ENCODE data around the gene C16orf96.

The C16orf96 gene

DNA sequence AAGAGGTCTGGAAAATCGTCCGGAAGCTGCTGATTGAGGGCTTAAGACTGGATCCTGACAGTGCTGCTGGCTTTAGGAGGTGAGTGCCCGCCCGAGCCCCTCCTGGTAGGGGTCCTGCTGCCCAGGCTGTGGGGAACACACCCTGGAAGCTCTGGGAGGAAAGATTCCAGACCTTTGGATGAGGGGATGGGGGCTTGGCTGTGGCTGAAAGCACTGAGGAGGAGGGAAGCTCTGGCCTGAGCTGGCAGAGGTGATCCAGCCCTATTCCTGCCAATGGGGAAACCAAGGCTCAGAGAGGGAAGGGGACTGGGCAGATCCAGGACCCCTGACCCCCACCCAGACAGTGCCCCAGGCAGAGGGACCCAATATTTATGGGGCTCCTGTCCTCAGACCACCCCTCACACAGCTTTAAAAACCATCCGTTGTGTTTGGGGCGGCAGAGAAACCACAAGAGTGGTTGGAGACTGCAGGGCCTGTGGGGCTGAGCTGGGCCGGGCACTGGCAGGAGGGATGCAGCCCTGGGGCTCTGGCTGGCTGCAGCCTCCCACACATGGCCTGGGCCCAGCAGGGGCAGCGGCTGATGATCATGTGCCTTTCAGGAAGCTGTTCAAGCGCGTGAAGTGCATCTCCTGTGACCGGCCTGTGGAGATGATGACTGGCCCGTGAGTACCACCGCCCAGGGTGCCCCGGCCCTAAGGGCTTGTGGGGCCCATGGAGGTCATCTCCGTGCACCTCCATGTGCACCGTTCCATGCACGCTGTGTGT, 35.7 kb downstream of the C16orf96 start:
- H3K4me1 ChIP-seq (ENCODE audit: insufficient read depth, low read length): peaks cover 7% of the 10 kb centered on the region; the same call in 1 of the 2 replicates
- H3K9ac ChIP-seq (ENCODE audit: low read depth, low read length): no peak overlapping the region
- H3K36me3 ChIP-seq (ENCODE audit: insufficient read depth, low read depth, low read length): no peaks in the 10 kb centered on the region
- no peak overlapping the region for H3K27ac ChIP-seq (ENCODE audit: low read length)
- no peaks in the 10 kb centered on the region for H3K27me3 ChIP-seq (ENCODE audit: insufficient read depth, low read length)
- no peak overlapping the region for H3K4me3 ChIP-seq (ENCODE audit: low read length)
- H3K9me3 ChIP-seq (ENCODE audit: insufficient read depth, low read depth, low read length): peaks cover 6% of the 10 kb centered on the region; the same call in 1 of the 2 replicates

DNA sequence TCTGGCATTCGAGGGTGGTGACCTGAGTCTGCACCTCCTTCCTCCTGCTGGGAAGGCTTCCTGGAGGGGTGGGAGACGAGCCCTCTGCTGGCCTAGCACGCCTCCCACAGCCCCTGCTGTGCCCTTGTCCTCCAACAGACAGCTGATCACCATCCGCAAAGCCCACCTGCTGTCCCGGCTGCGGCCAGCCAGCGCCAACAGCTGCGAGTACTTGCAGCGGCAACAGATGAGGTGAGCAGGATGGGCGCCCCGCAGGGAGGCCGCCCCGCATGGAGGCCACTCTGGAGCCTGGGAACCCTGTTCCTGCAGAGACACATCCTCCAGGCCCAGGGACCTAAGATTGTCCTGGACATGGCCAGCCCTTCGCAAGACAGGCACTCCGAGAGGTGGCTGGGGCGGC, 36.9 kb downstream of the C16orf96 start:
- Histone ChIP-seq H3K4me1 (ENCODE audit: insufficient read depth, low read length) (peaks cover 7% of the 10 kb centered on the region; the same call in 1 of the 2 replicates), H3K4me3 (ENCODE audit: low read length) (no peak overlapping the region), H3K9me3 (ENCODE audit: insufficient read depth, low read depth, low read length) (peaks cover 4% of the 10 kb centered on the region; the same call in 1 of the 2 replicates), H3K9ac (ENCODE audit: low read depth, low read length) (no peak overlapping the region), H3K27ac (ENCODE audit: low read length) (no peak overlapping the region), H3K27me3 (ENCODE audit: insufficient read depth, low read length) (no peaks in the 10 kb centered on the region), H3K36me3 (ENCODE audit: insufficient read depth, low read depth, low read length) (no peaks in the 10 kb centered on the region)

DNA sequence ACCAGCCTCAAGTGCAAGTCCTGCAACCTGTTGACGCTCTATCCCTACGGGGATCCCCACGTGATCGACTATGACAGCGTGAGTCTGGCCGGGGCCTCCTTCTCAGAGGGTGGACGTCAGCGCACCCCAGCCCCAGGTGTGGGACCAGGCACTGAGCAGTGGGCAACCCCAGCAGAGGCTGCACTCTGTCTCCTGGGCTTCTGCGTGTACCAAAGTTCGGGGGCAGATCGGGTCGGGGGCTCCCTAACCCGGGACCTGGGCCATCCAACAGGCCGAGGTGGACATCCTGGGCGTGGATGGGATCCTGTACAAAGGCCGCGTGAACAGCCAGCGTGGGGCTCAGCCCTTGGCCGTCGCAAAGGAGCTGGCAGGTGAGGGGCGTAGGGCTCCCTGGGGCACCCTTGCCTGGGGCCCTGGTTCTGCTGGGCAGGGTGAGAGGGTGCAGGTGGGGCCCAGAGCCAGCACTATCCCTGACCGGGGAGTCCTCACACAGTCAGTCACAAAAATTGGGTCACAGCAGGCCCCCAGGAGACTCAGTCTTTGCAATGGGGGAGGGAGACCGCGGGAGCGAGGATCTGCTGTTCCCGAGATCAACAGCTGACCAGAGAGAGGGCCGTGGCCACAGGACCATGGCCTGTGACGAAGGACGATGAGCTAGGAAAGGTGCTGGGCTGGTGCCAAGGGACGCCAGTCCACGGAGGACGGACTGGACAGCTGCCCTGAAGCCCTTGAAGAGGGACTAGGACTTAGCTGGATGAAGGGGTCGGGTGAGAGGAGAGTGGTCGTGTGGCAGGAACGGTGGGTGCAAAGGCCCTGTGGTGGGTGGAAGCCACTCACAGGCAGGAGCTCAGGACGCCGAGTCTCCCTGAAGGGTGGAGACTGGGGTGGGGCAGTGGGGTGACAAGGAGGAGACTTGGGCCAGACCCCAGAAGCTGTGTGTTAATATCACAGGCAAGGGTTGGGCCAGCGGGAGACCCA, 38.6 kb downstream of the C16orf96 start:
- H3K4me1 ChIP-seq (ENCODE audit: insufficient read depth, low read length): peaks cover 7% of the 10 kb centered on the region; the same call in 1 of the 2 replicates
- H3K36me3 ChIP-seq (ENCODE audit: insufficient read depth, low read depth, low read length): no peaks in the 10 kb centered on the region
- no peaks in the 10 kb centered on the region for H3K9me3 ChIP-seq (ENCODE audit: insufficient read depth, low read depth, low read length)
- H3K9ac ChIP-seq (ENCODE audit: low read depth, low read length): no peak overlapping the region
- H3K4me3 ChIP-seq (ENCODE audit: low read length): no peak overlapping the region
- no peak overlapping the region for H3K27ac ChIP-seq (ENCODE audit: low read length)
- no peaks in the 10 kb centered on the region for H3K27me3 ChIP-seq (ENCODE audit: insufficient read depth, low read length)

DNA sequence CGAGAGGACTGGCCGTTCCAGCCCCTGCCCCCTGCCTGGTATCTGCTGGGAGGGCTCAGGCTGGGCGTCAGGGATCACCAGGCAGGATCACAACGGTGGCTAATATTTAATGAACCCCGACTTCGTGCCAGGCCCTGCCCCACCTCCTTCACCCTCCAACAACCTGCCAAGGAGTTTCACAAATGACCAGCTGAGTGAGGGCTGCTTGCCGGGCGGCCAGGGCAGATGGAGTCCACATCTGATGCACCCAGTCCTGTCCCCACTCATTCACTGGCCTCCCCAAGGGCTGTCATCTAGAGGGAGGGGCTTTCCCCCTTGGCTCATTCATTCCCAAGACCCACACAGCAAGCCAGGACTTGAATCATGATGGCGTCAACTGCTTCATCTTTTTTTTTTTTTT, 41.0 kb downstream of the C16orf96 start:
- Histone ChIP-seq H3K4me1 (ENCODE audit: insufficient read depth, low read length) (peaks cover 7% of the 10 kb centered on the region; the same call in 1 of the 2 replicates), H3K9me3 (ENCODE audit: insufficient read depth, low read depth, low read length) (no peaks in the 10 kb centered on the region), H3K27me3 (ENCODE audit: insufficient read depth, low read length) (no peaks in the 10 kb centered on the region), H3K27ac (ENCODE audit: low read length) (no peak overlapping the region), H3K9ac (ENCODE audit: low read depth, low read length) (no peak overlapping the region), H3K36me3 (ENCODE audit: insufficient read depth, low read depth, low read length) (no peaks in the 10 kb centered on the region), H3K4me3 (ENCODE audit: low read length) (no peak overlapping the region)

DNA sequence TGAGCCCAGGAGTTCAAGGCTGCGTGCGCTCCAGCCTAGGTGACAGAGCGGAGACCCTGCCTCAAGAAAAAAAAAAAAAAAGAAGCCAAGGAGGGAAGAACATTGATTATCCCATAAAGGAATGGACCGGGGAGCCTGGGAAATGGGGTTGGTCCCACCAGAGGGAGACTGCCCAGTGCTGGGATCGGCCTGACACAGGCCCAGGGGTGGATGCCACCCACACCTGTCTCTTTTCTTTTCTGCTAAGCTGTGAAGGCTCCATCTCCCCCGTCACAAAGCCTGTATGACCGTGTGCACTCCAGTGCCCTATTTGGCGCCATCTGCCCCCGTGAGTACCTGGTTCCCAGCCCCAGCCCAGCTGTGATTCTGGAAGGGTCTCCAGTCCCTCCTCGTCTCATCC, 42.9 kb downstream of the C16orf96 start:
- Histone ChIP-seq H3K36me3 (ENCODE audit: insufficient read depth, low read depth, low read length) (no peaks in the 10 kb centered on the region), H3K27ac (ENCODE audit: low read length) (no peak overlapping the region), H3K4me3 (ENCODE audit: low read length) (no peak overlapping the region), H3K9ac (ENCODE audit: low read depth, low read length) (no peak overlapping the region), H3K9me3 (ENCODE audit: insufficient read depth, low read depth, low read length) (no peaks in the 10 kb centered on the region), H3K4me1 (ENCODE audit: insufficient read depth, low read length) (no peaks in the 10 kb centered on the region), H3K27me3 (ENCODE audit: insufficient read depth, low read length) (no peaks in the 10 kb centered on the region)

DNA sequence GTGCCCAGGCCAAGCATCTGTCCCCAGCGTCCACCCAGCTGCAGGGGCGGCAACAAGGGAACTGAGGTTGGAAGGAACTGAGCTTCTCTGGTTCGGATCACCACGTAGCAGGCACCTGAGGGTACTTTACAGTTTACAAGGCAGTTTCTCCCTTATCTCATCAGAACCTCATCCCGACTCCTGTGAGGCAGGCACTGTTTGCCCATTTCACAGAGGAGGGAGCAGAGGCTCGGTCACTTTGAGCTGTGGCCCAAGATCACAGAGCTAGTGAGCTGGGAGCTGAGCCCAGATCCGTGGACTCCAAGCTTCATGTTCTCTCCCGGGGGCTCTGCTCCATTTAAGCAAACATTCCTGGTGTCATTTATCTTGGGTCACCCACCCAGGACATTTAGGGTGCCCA, 43.4 kb downstream of the C16orf96 start:
- Histone ChIP-seq H3K27ac (ENCODE audit: low read length) (no peak overlapping the region), H3K36me3 (ENCODE audit: insufficient read depth, low read depth, low read length) (no peaks in the 10 kb centered on the region), H3K9ac (ENCODE audit: low read depth, low read length) (no peak overlapping the region), H3K9me3 (ENCODE audit: insufficient read depth, low read depth, low read length) (no peaks in the 10 kb centered on the region), H3K27me3 (ENCODE audit: insufficient read depth, low read length) (no peaks in the 10 kb centered on the region), H3K4me3 (ENCODE audit: low read length) (no peak overlapping the region), H3K4me1 (ENCODE audit: insufficient read depth, low read length) (no peaks in the 10 kb centered on the region)

DNA sequence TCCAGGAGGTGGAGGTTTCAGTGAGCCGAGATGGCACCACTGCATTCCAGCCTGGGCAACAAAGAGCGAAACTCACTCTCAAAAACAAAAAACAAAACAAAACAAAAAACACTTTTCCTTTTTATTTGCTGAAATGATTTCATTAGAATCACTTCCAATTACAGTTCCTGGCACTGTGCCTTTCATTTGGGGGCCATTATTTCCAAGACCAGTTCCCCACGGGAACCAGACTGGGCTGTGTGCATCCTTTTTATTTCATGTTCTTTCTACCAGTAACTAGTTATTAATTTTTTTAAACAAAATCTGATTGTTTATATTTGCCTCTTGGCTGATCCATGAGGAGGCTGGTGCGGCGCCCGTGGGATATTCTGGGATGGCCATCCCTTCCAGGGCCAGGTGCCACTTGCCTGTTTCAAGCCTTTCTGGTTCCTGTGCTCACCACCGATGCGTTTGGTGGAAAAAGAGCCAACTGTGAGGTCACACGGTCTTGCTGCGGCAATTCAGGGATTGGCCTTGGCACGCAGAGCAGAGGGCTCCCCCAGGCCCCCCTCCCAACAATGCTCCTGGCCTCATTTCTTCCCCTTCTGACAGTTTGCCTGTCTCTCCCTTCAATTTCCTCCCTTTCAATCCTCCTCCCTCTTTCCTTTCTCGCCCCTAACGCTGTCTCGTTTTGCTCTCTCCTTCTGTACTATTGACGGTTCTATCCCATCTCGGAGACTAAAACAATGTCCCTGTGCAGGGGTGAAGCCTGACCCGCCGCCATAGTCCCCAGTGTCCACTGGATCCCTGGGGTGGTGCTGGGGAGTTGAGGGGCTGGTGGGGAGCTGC, 45.1 kb downstream of the C16orf96 start:
- no peaks in the 10 kb centered on the region for H3K9me3 ChIP-seq (ENCODE audit: insufficient read depth, low read depth, low read length)
- no peaks in the 10 kb centered on the region for H3K36me3 ChIP-seq (ENCODE audit: insufficient read depth, low read depth, low read length)
- H3K9ac ChIP-seq (ENCODE audit: low read depth, low read length): no peak overlapping the region
- no peaks in the 10 kb centered on the region for H3K4me1 ChIP-seq (ENCODE audit: insufficient read depth, low read length)
- no peaks in the 10 kb centered on the region for H3K27me3 ChIP-seq (ENCODE audit: insufficient read depth, low read length)
- no peak overlapping the region for H3K27ac ChIP-seq (ENCODE audit: low read length)
- H3K4me3 ChIP-seq (ENCODE audit: low read length): no peak overlapping the region

DNA sequence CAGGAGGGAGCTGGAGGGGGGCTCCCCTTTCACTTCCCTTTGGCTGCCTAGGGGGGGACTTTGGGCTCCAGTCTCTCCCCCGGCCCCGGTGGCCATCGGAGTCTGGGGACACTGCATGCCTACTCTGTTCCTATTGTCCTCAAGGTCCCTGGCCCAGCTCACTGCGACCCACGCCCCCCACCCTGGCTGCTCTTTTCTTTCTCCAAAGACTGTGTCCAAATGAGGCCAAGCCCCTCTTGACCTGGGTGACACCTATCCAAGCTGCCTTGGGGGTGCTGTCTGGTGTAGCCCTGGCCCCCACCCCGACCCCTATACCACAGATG, 45.7 kb downstream of the C16orf96 start:
- no peaks in the 10 kb centered on the region for H3K4me1 ChIP-seq (ENCODE audit: insufficient read depth, low read length)
- no peaks in the 10 kb centered on the region for H3K9me3 ChIP-seq (ENCODE audit: insufficient read depth, low read depth, low read length)
- no peaks in the 10 kb centered on the region for H3K27me3 ChIP-seq (ENCODE audit: insufficient read depth, low read length)
- H3K27ac ChIP-seq (ENCODE audit: low read length): no peak overlapping the region
- no peaks in the 10 kb centered on the region for H3K36me3 ChIP-seq (ENCODE audit: insufficient read depth, low read depth, low read length)
- no peak overlapping the region for H3K9ac ChIP-seq (ENCODE audit: low read depth, low read length)
- H3K4me3 ChIP-seq (ENCODE audit: low read length): no peak overlapping the region

DNA sequence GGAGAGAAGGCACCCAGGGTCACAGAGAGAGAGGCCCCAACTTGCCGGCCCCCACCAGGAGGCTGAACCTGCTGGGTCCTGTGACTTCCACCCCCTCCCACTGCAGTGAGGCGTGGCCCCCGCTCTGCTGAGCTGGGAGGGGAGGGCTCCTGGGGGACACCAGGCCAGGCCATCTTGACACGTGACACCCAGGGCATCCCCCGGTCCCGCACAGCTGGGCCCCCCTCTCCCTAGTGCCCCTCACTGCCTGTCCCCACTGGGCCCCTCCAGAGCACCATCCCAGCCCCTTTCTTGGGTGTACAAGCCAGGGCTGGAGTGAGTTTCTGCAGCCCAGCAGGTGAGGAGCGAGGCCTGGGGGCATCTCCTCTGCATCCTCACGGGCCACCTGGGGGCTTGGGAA, 46.2 kb downstream of the C16orf96 start:
- Histone ChIP-seq H3K27me3 (ENCODE audit: insufficient read depth, low read length) (no peaks in the 10 kb centered on the region), H3K9ac (ENCODE audit: low read depth, low read length) (no peak overlapping the region), H3K4me3 (ENCODE audit: low read length) (no peak overlapping the region), H3K4me1 (ENCODE audit: insufficient read depth, low read length) (no peaks in the 10 kb centered on the region), H3K9me3 (ENCODE audit: insufficient read depth, low read depth, low read length) (no peaks in the 10 kb centered on the region), H3K36me3 (ENCODE audit: insufficient read depth, low read depth, low read length) (0 out of 2 replicates have a peak, but pooled peaks cover 4% of the 10 kb centered on the region), H3K27ac (ENCODE audit: low read length) (no peak overlapping the region)

DNA sequence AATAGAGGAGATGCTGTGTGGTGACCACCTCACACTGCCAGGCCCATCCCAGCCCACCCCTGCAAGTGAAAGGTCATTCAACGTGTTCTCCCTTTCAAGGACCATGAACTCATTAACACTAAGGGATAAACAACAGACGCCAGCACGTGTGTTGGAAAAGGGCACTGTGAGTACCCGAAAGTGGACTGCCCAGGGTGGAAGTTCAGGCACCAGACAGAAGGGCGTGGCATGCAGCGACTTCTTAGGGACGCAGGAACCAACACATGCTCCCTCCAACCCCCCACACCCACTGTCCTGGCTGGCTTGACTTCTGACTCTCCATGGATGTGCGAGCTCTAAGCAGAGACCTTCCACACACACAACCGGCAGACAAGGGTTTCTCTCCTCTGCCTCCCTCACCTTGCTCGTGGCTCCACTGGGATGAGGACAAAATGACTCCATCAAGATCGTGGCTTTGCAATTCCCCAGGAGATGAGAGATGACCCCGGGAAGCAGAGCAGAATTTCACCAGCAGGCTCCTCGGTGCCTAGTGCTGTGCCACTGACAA, 47.6 kb downstream of the C16orf96 start:
- Histone ChIP-seq H3K4me3 (ENCODE audit: low read length) (no peak overlapping the region), H3K27ac (ENCODE audit: low read length) (no peak overlapping the region), H3K9me3 (ENCODE audit: insufficient read depth, low read depth, low read length) (no peaks in the 10 kb centered on the region), H3K27me3 (ENCODE audit: insufficient read depth, low read length) (no peaks in the 10 kb centered on the region), H3K36me3 (ENCODE audit: insufficient read depth, low read depth, low read length) (peaks cover 18% of the 10 kb centered on the region; the same call in 1 of the 2 replicates), H3K4me1 (ENCODE audit: insufficient read depth, low read length) (no peaks in the 10 kb centered on the region), H3K9ac (ENCODE audit: low read depth, low read length) (no peak overlapping the region)

DNA sequence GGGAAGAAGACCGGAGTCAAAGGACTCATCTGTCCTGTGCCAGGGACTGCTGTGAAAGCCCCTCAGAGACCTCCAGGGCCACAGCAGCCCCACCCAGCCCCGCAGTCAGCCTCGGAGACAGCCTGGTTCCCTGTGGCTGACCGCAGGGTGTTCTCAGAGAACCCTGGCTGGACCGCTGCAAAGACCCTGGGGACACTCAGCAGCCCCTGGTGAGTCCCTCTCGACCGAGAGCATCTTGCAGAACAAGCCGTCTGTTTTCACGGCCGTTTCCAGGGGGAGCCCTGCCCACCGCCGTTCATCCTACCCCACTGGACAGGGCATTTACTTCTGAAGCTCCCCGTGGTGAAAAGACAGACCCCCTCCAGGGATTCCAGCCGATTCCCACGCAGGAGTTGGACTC, 48.3 kb downstream of the C16orf96 start:
- Histone ChIP-seq H3K9ac (ENCODE audit: low read depth, low read length) (no peak overlapping the region), H3K9me3 (ENCODE audit: insufficient read depth, low read depth, low read length) (no peaks in the 10 kb centered on the region), H3K27ac (ENCODE audit: low read length) (no peak overlapping the region), H3K4me3 (ENCODE audit: low read length) (no peak overlapping the region), H3K27me3 (ENCODE audit: insufficient read depth, low read length) (no peaks in the 10 kb centered on the region), H3K36me3 (ENCODE audit: insufficient read depth, low read depth, low read length) (peaks cover 23% of the 10 kb centered on the region; the same call in 1 of the 2 replicates), H3K4me1 (ENCODE audit: insufficient read depth, low read length) (no peaks in the 10 kb centered on the region)

Measured in iPS-20b (cell line).